DND-41 (cell line): ENCODE data around the gene OBP2B.
"Not testable (repeated sequence)": the region's sequence is repeated elsewhere in the genome, so short reads cannot be mapped to it uniquely, and the experiment has no call there.

Experiments
- ATAC-seq: fragments of 200-7000 bp; cut with Tn5 transposase; 3 replicates; pipeline ENCODE4 v1.9.1; 2021; ENCODE audit warnings: low read depth; ENCODE audit not compliant: insufficient read depth
- DNase-seq: peaks from one replicate; pipeline ENCODE4 v3.0.0-alpha.2; 2020
- H2AFZ ChIP-seq: 2 replicates; pipeline ENCODE4 v1.6.0; 2012; ENCODE audit warnings: low read depth, low read length
- H3K27ac ChIP-seq: 2 replicates; pipeline ENCODE4 v1.5.1; 2012; ENCODE audit warnings: low read length, inconsistent platforms
- H3K27me3 ChIP-seq: fragments of 200-600 bp; sonication (generic); 2 replicates; pipeline ENCODE4 v1.6.0; 2012; ENCODE audit warnings: low read length, mild to moderate bottlenecking, inconsistent platforms; ENCODE audit not compliant: insufficient read depth, poor library complexity
- H3K36me3 ChIP-seq: 2 replicates; pipeline ENCODE4 v1.5.1; 2012; ENCODE audit warnings: low read length, inconsistent platforms; ENCODE audit not compliant: insufficient read depth
- H3K4me1 ChIP-seq: 2 replicates; pipeline ENCODE4 v1.5.1; 2012; ENCODE audit warnings: mild to moderate bottlenecking, low read length; ENCODE audit not compliant: insufficient read depth
- H3K4me2 ChIP-seq: 2 replicates; pipeline ENCODE4 v1.6.0; 2012; ENCODE audit warnings: mild to moderate bottlenecking, moderate library complexity, low read length, inconsistent platforms; ENCODE audit not compliant: insufficient read depth
- H3K4me3 ChIP-seq, 2 experiments: fragments of 200-600 bp in 1 of 2; shearing (Covaris generic) in 1 of 2; 2 replicates each; pipeline ENCODE4 v1.5.1; 2012 to 2016; ENCODE audit warnings: inconsistent platforms in 2 of 2, low read length in 2 of 2, mild to moderate bottlenecking in 2 of 2, low read depth in 1 of 2, moderate library complexity in 1 of 2
- H3K79me2 ChIP-seq: 2 replicates; pipeline ENCODE4 v1.6.0; 2012; ENCODE audit warnings: low read length, inconsistent platforms; ENCODE audit not compliant: insufficient read depth
- H3K9ac ChIP-seq: 2 replicates; pipeline ENCODE4 v1.6.0; 2012; ENCODE audit warnings: low read depth, mild to moderate bottlenecking, inconsistent platforms, low read length, moderate library complexity
- H3K9me3 ChIP-seq: 2 replicates; pipeline ENCODE4 v1.5.1; 2012; ENCODE audit warnings: low read length, moderate library complexity, mild to moderate bottlenecking, inconsistent platforms; ENCODE audit not compliant: insufficient read depth, severe bottlenecking
- H4K20me1 ChIP-seq: 2 replicates; pipeline ENCODE4 v1.6.0; 2012; ENCODE audit warnings: low read length; ENCODE audit not compliant: insufficient read depth
- CTCF ChIP-seq: IDR thresholded peaks from 2 replicates; pipeline ENCODE4 v1.5.1; 2012; ENCODE audit warnings: borderline replicate concordance, low read length, moderate library complexity, mild to moderate bottlenecking; ENCODE audit not compliant: poor library complexity, severe bottlenecking; ENCODE audit errors: extremely low read depth
- EZH2 ChIP-seq: IDR thresholded peaks from 3 replicates; pipeline ENCODE4 v1.6.1; 2012; ENCODE audit warnings: borderline replicate concordance, low read depth, mild to moderate bottlenecking, moderate library complexity, low read length, inconsistent platforms; ENCODE audit not compliant: severe bottlenecking

Gene OBP2B

DNA sequence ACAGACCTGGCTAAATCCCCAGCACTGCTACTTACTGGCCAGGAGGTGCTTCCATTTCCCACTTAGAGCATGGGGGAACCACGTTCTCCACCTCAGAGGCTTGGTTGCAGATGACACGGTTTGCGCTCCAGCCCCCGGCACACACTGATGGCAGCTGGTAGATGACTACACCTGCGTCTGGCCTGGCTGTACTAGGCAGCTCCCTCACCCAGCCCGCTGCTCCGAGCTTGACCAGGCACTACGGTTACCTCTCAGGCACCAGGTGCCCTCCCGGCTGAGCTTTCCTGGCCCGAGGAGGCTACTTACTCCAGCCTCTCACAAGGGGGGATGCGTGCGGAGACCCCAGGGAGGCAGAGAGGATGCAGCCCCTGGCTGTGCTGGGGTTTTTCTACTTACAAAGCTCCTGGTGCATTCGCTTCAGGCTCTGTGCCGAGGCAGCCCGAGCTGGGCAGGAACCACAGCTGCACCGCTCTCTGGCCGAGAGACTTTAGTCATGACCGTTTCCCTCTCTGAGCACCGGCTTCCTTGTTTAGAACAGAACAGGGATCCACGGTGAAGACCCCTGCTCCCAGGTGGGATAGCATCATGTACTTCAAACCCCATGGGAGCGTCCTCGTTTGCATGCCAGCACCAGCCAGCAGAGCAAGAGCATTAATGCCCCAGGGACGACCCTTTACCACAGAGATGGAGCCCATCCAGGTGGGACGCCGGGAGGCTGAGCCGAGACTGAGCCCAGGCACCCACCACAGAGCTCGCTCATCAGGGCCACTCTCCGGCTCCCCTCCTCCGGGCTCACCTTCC lies 37.7 kb downstream of the OBP2B start:
- peaks cover 3% of the 10 kb centered on the region for H3K27me3 ChIP-seq
- no peaks in the 10 kb centered on the region for H4K20me1 ChIP-seq
- no peaks in the 10 kb centered on the region for H3K79me2 ChIP-seq
- H3K9ac ChIP-seq: no peak overlapping the region
- TF ChIP-seq CTCF (no peak), EZH2 (no peak)
- ATAC-seq (no peak), DNase-seq (no peak)
- H3K36me3 ChIP-seq: no peaks in the 10 kb centered on the region
- H3K9me3 ChIP-seq: no peaks in the 10 kb centered on the region
- H3K4me3 ChIP-seq: no peak overlapping the region
- no peak overlapping the region for H3K4me2 ChIP-seq
- no peak overlapping the region for H2AFZ ChIP-seq
- H3K4me1 ChIP-seq: no peaks in the 10 kb centered on the region
- no peak overlapping the region for H3K27ac ChIP-seq

DNA sequence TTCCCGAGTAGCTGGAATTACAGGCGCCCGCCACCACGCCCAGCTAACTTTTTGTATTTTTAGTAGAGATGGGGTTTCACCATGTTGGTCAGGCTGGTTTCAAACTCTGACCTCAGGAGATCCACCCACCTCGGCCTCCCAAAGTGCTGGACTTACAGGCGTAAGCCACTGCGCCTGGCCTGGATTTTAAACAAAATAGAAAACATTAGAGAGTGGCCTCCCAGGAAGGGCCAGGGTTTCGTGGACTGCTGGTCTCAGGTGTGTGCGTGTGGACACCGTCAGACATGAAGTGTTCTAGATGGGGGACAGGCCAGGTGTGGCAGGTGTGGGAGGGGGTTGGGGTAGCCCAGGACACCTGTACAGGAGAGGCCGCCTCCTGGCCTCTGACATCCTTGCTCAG lies 38.3 kb downstream of the OBP2B start:
- Histone ChIP-seq H3K79me2 (no peaks in the 10 kb centered on the region), H3K9ac (no peak overlapping the region), H3K4me1 (no peaks in the 10 kb centered on the region), H3K27me3 (peaks cover 3% of the 10 kb centered on the region), H4K20me1 (no peaks in the 10 kb centered on the region), H3K4me3 (no peak overlapping the region), H3K4me2 (no peak overlapping the region), H3K36me3 (no peaks in the 10 kb centered on the region), H3K27ac (no peak overlapping the region), H2AFZ (no peak overlapping the region), H3K9me3 (no peaks in the 10 kb centered on the region)
- no peak for TF ChIP-seq CTCF
- ATAC-seq (no peak), DNase-seq (no peak)

GRCh38 chr9:133169687-133170086 lies 39.4 kb downstream of the OBP2B start:
- not testable (repeated sequence) for H3K4me2 ChIP-seq

DNA sequence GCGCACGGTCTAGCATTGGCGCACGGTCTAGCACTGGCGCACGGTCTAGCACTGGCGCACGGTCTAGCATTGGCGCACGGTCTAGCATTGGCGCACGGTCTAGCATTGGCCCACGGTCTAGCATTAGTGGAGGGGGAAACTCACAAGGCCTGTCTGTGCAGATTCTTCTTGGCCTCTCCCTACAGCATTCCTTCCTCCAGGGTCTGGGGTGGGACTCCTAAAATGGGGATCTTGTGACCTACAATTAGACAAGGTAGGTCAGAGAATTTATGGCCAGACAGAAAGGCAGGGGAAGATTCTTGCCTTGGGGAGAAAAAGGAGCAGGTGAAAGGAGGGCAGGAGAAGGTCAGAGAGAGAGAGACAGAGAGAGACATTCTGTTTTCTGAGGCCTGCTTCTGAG lies 39.9 kb downstream of the OBP2B start:
- Histone ChIP-seq H3K27me3 (peaks cover 3% of the 10 kb centered on the region), H3K9ac (no peak overlapping the region), H3K79me2 (no peaks in the 10 kb centered on the region), H3K4me2 (no peak overlapping the region), H2AFZ (no peak overlapping the region), H3K4me3 (no peak overlapping the region), H3K36me3 (no peaks in the 10 kb centered on the region), H3K4me1 (no peaks in the 10 kb centered on the region), H3K27ac (no peak overlapping the region), H4K20me1 (no peaks in the 10 kb centered on the region), H3K9me3 (no peaks in the 10 kb centered on the region)
- no peak for DNase-seq
- ATAC-seq: no peak
- TF ChIP-seq EZH2 (no peak), CTCF (no peak)

More at GRCh38 chr9:133169687-133170086, 39.4 kb downstream of the OBP2B start:
- not testable (repeated sequence) for H3K79me2 ChIP-seq, H3K9me3 ChIP-seq, H3K36me3 ChIP-seq, H3K4me1 ChIP-seq, H3K9ac ChIP-seq, ATAC-seq, H3K27me3 ChIP-seq, H4K20me1 ChIP-seq, H3K27ac ChIP-seq, DNase-seq, H3K4me3 ChIP-seq, H2AFZ ChIP-seq
